Osteoblast (primary cell): ENCODE results near the gene EVI5L. TPM values are rescaled to one million over a fixed set of nuclear protein-coding genes. Genes with fewer than 3 reads are reported as not detected.

ENCODE experiments used
- DNase-seq: peaks from one replicate; pipeline ENCODE4 v3.0.0; 2011; ENCODE audit warnings: low spot score, mixed read lengths; ENCODE audit not compliant: insufficient read length; ENCODE audit errors: missing footprints
- H2AFZ ChIP-seq: 2 replicates; pipeline ENCODE4 v1.6.0; 2011; ENCODE audit warnings: mild to moderate bottlenecking, low read length
- H3K27ac ChIP-seq: 2 replicates; pipeline ENCODE4 v1.5.1; 2011; ENCODE audit warnings: mild to moderate bottlenecking, low read depth, low read length, moderate library complexity
- H3K27me3 ChIP-seq: 2 replicates; pipeline ENCODE4 v1.6.0; 2012; ENCODE audit warnings: mild to moderate bottlenecking, control low read depth, inconsistent platforms, low read length, moderate library complexity; ENCODE audit not compliant: insufficient read depth
- H3K36me3 ChIP-seq: 2 replicates; pipeline ENCODE4 v1.5.1; 2011; ENCODE audit warnings: mild to moderate bottlenecking, low read length, control low read depth, moderate library complexity; ENCODE audit not compliant: insufficient read depth
- H3K4me1 ChIP-seq: 2 replicates; pipeline ENCODE4 v1.5.1; 2011; ENCODE audit warnings: mild to moderate bottlenecking, low read length, control low read depth, moderate library complexity; ENCODE audit not compliant: insufficient read depth
- H3K4me2 ChIP-seq: 2 replicates; pipeline ENCODE4 v1.6.0; 2011; ENCODE audit warnings: mild to moderate bottlenecking, low read length; ENCODE audit not compliant: insufficient read depth
- H3K4me3 ChIP-seq: fragments of 200-600 bp; sonication (generic); 3 replicates; pipeline ENCODE4 v1.5.1; 2012; ENCODE audit warnings: mild to moderate bottlenecking, low read length, inconsistent platforms; ENCODE audit not compliant: insufficient read depth
- H3K79me2 ChIP-seq: 2 replicates; pipeline ENCODE4 v1.6.0; 2012; ENCODE audit warnings: mild to moderate bottlenecking, low read length, control low read depth, inconsistent platforms; ENCODE audit not compliant: insufficient read depth
- H3K9me3 ChIP-seq: 2 replicates; pipeline ENCODE4 v1.5.1; 2011; ENCODE audit warnings: low read depth, low read length, control low read depth
- H4K20me1 ChIP-seq: 2 replicates; pipeline ENCODE4 v1.6.0; 2012; ENCODE audit warnings: mild to moderate bottlenecking, low read length, control low read depth; ENCODE audit not compliant: insufficient read depth
- CTCF ChIP-seq: IDR thresholded peaks from 2 replicates; pipeline ENCODE4 v1.5.1; 2011; ENCODE audit warnings: mild to moderate bottlenecking, low read depth, low read length, moderate library complexity; ENCODE audit errors: extremely low read depth
- total RNA-seq: library from RNA; depleted of rRNA; stranded (reverse); fragments of >200 nt; gene quantifications from 2 replicates; pipeline ENCODE4 v1.2.3, GENCODE V29; 2012

Gene EVI5L
- total RNA-seq, 1 donor = 26.1 TPM

- Histone ChIP-seq H3K36me3 (no peaks in the 10 kb centered on the region), H3K4me3 (no peak overlapping the region), H3K27ac (no peak overlapping the region), H3K4me1 (no peaks in the 10 kb centered on the region), H3K27me3 (peaks cover 10% of the 10 kb centered on the region), H3K4me2 (no peak overlapping the region), H3K79me2 (no peaks in the 10 kb centered on the region), H3K9me3 (no peaks in the 10 kb centered on the region), H4K20me1 (no peaks in the 10 kb centered on the region), H2AFZ (no peak overlapping the region)
- no peak for TF ChIP-seq CTCF
- DNase-seq = no peak
Measured at GRCh38 chr19:7823686-7824301, 6.2 kb upstream of the EVI5L start.

- Histone ChIP-seq H3K27ac (no peak overlapping the region), H3K36me3 (no peaks in the 10 kb centered on the region), H3K4me1 (peaks cover 19% of the 10 kb centered on the region), H3K4me2 (peak overlapping the region; percentile 82), H3K27me3 (no peaks in the 10 kb centered on the region), H2AFZ (peak overlapping the region; percentile 94), H4K20me1 (peaks cover 12% of the 10 kb centered on the region), H3K4me3 (peak overlapping the region; percentile 60), H3K9me3 (no peaks in the 10 kb centered on the region), H3K79me2 (peaks cover 30% of the 10 kb centered on the region)
- no peak for DNase-seq
- TF ChIP-seq CTCF = no peak
Measured at GRCh38 chr19:7829166-7829520, 875 bp upstream of the EVI5L start.

- Histone ChIP-seq H3K4me3 (peak overlapping the region; percentile 74), H3K27ac (no peak overlapping the region), H3K27me3 (no peaks in the 10 kb centered on the region), H3K36me3 (no peaks in the 10 kb centered on the region), H3K9me3 (no peaks in the 10 kb centered on the region), H3K79me2 (peaks cover 30% of the 10 kb centered on the region), H3K4me1 (peaks cover 19% of the 10 kb centered on the region), H2AFZ (no peak overlapping the region), H4K20me1 (peaks cover 12% of the 10 kb centered on the region), H3K4me2 (peak overlapping the region; percentile 74)
- no peak for DNase-seq
- TF ChIP-seq CTCF = no peak
Measured at GRCh38 chr19:7830272-7830771, 304 bp downstream of the EVI5L start.

GRCh38 chr19:7830823-7831222 lies 805 bp downstream of the EVI5L start:
- peaks cover 12% of the 10 kb centered on the region for H4K20me1 ChIP-seq
- H3K4me2 ChIP-seq = peak overlapping the region; percentile 74
- no peaks in the 10 kb centered on the region for H3K27me3 ChIP-seq
- H3K36me3 ChIP-seq = no peaks in the 10 kb centered on the region
- no peaks in the 10 kb centered on the region for H3K9me3 ChIP-seq
- no peak for DNase-seq
- TF ChIP-seq CTCF = no peak
- H2AFZ ChIP-seq = no peak overlapping the region
- peaks cover 34% of the 10 kb centered on the region for H3K79me2 ChIP-seq
- peaks cover 19% of the 10 kb centered on the region for H3K4me1 ChIP-seq
- no peak overlapping the region for H3K27ac ChIP-seq
- peak overlapping the region; percentile 74 for H3K4me3 ChIP-seq
